ENCODE results near the gene TMED9.

Gene TMED9

DNA sequence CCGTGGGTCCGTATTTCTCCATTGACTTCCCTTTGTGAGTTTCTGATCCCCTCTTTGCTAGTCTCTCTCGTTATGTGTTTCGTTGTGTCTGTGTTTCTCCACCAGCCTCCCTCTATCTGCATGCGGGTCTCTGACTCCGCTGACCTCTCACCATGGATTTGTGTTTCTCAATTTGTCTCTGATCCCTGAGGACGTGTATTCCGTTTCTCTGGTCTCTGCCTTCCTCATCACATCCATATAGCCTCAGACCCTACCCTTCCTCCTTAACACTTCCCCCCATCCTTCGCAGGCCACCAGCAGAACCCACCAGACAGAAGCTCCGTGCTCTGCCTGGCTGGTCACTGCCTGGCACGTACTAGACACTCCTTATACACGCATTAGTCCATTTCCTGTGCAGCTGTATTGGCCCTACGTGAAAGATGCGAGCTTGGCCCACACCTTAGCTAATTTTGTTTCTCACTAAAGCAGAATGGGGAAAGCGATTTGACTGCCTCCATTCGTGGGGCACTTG, 8.6 kb downstream of the TMED9 start:
- Histone ChIP-seq H4K12ac (ENCODE audit: low read depth, low read length) (no peak overlapping the region), H3K4me2 (ENCODE audit: low read length) (peak overlapping the region; percentile 84), H3K36me3 (ENCODE audit: control insufficient read depth in 1 of 2, insufficient read depth in 2 of 2, low read length in 2 of 2) (peaks cover 18 to 21% of the 10 kb centered on the region in 2 experiments), H3K9ac (ENCODE audit: low read length) (peak overlapping the region; percentile 14), H3K27ac (ENCODE audit: low read depth, low read length) (no peak overlapping the region), H2BK5ac (ENCODE audit: low read depth, low read length, poor library complexity) (no peak overlapping the region), H3K27me3 (ENCODE audit: insufficient read depth, low read length) (no peaks in the 10 kb centered on the region), H2BK12ac (ENCODE audit: low read length) (no peak overlapping the region), H2BK120ac (ENCODE audit: insufficient read depth, low read length, poor library complexity) (no peak overlapping the region), H3K4me1 (ENCODE audit: control insufficient read depth in 1 of 2, insufficient read depth in 2 of 2, low read length in 2 of 2) (peaks cover 0 to 8% of the 10 kb centered on the region in 2 experiments), H4K8ac (ENCODE audit: low read depth, low read length) (peak overlapping the region; percentile 89), H3K14ac (ENCODE audit: low read length) (no peak overlapping the region), H2AFZ (ENCODE audit: insufficient read depth, low read length, poor library complexity) (peak overlapping the region; percentile 57), H3K79me2 (ENCODE audit: control insufficient read depth, insufficient read depth, low read length, poor library complexity) (peaks cover 6% of the 10 kb centered on the region), H3K4me3 (ENCODE audit: low read depth, low read length) (peak overlapping the region; percentile 89), H3K79me1 (ENCODE audit: low read length) (peaks cover 5% of the 10 kb centered on the region), H3K18ac (ENCODE audit: low read length) (no peak overlapping the region), H2AK5ac (ENCODE audit: low read length) (no peak overlapping the region), H4K91ac (ENCODE audit: low read depth, low read length) (peak overlapping the region; percentile 64), H3K23ac (ENCODE audit: low read length) (no peak overlapping the region), H3K9me3 (ENCODE audit: insufficient read depth, low read depth, low read length) (no peaks in the 10 kb centered on the region), H3K4ac (ENCODE audit: low read depth, low read length) (no peak overlapping the region)
- WGBS (ENCODE audit: extremely low coverage, insufficient coverage, insufficient read length): no CpG with 5 or more reads among the region's 16 CpGs
- DNase-seq: peak; percentile 65 to 76

DNA sequence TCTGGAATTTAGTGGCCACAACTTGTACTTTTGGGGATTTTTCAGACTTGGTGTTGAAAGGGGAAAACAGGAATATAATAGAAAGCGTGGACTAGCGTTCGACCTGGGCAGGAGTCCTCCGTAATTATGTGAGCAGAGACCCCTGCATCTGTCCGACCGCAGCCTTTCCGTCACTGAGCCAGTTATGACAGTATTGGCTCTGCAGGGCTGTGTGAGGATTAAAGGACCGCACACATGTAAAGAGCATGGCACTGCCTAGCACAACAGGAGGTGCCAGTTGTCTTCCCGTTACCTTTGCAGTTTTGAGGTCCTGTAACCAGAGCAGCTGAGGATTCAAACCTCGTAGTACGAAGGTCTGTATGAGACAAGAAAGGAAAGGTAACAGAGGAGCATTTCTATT, 9.1 kb downstream of the TMED9 start:
- WGBS (ENCODE audit: extremely low coverage, insufficient coverage, insufficient read length): no CpG with 5 or more reads among the region's 11 CpGs

DNA sequence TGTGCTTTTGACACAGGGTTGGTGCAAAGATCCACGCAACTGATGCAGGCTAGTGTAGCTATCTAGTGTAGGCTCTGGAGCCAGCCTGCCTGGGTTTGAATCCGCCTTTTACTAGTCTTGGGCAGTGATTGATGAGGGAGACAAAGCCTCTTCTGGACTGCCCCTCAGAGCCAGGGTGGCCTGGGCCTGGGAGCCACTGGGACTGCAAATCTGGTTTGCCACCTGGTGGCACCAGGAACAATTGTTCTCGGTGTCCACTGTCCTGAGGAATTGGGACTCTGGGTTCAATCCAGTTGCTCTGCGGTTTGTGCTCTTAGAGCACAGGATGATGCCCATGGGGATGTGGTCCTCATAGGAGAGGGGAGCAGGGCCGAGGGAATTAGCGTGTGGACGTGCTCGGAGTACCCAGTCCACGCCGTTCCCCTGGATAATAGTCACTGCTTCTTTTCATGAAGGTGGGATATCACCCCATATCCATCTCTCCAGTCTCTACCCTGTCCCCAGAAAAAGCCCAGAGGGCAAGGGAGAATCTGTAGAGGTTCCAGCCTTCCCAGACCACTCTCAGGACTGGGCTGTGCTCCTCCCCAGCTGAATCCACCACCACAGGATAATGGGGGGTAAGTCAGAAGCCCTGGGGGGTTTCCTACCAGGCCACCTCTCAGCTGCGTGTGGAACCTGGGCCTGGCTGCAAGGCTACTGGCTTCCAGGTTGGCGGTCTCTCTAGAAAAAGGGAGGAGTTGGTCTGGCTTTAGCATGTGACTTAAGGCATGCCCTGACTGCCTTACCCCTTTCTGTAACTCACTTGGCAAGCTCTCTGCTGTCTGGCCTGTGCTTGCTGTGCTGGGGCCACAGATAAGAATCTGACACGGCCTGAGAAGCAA, 9.8 kb downstream of the TMED9 start:
- Histone ChIP-seq H3K9ac (ENCODE audit: low read length) (no peak overlapping the region), H4K91ac (ENCODE audit: low read depth, low read length) (no peak overlapping the region), H3K9me3 (ENCODE audit: insufficient read depth, low read depth, low read length) (no peaks in the 10 kb centered on the region), H3K27me3 (ENCODE audit: insufficient read depth, low read length) (no peaks in the 10 kb centered on the region), H3K27ac (ENCODE audit: low read depth, low read length) (no peak overlapping the region), H3K79me1 (ENCODE audit: low read length) (peaks cover 5% of the 10 kb centered on the region), H3K4me1 (ENCODE audit: control insufficient read depth in 1 of 2, insufficient read depth in 2 of 2, low read length in 2 of 2) (peaks cover 0 to 8% of the 10 kb centered on the region in 2 experiments), H2BK12ac (ENCODE audit: low read length) (no peak overlapping the region), H2BK120ac (ENCODE audit: insufficient read depth, low read length, poor library complexity) (no peak overlapping the region), H3K4me3 (ENCODE audit: low read depth, low read length) (no peak overlapping the region), H3K4me2 (ENCODE audit: low read length) (no peak overlapping the region), H2AK5ac (ENCODE audit: low read length) (no peak overlapping the region), H3K14ac (ENCODE audit: low read length) (no peak overlapping the region), H3K36me3 (ENCODE audit: control insufficient read depth in 1 of 2, insufficient read depth in 2 of 2, low read length in 2 of 2) (peaks cover 11% of the 10 kb centered on the region in 2 experiments), H4K8ac (ENCODE audit: low read depth, low read length) (no peak overlapping the region), H3K4ac (ENCODE audit: low read depth, low read length) (no peak overlapping the region), H2AFZ (ENCODE audit: insufficient read depth, low read length, poor library complexity) (no peak overlapping the region), H4K12ac (ENCODE audit: low read depth, low read length) (no peak overlapping the region), H3K79me2 (ENCODE audit: control insufficient read depth, insufficient read depth, low read length, poor library complexity) (peaks cover 6% of the 10 kb centered on the region), H3K23ac (ENCODE audit: low read length) (no peak overlapping the region), H3K18ac (ENCODE audit: low read length) (no peak overlapping the region), H2BK5ac (ENCODE audit: low read depth, low read length, poor library complexity) (no peak overlapping the region)
- WGBS (ENCODE audit: extremely low coverage, insufficient coverage, insufficient read length): no CpG with 5 or more reads among the region's 13 CpGs
- no peak for DNase-seq

More for the DNA sequence above, 9.1 kb downstream of the TMED9 start:
- Histone ChIP-seq H3K27ac (ENCODE audit: low read depth, low read length) (no peak overlapping the region), H2BK120ac (ENCODE audit: insufficient read depth, low read length, poor library complexity) (no peak overlapping the region), H3K79me2 (ENCODE audit: control insufficient read depth, insufficient read depth, low read length, poor library complexity) (peaks cover 6% of the 10 kb centered on the region), H3K9ac (ENCODE audit: low read length) (no peak overlapping the region), H3K4me2 (ENCODE audit: low read length) (peak overlapping the region; percentile 84), H3K4me1 (ENCODE audit: control insufficient read depth in 1 of 2, insufficient read depth in 2 of 2, low read length in 2 of 2) (peaks cover 0 to 8% of the 10 kb centered on the region in 2 experiments), H3K36me3 (ENCODE audit: control insufficient read depth in 1 of 2, insufficient read depth in 2 of 2, low read length in 2 of 2) (peaks cover 18% of the 10 kb centered on the region in 2 experiments), H2AFZ (ENCODE audit: insufficient read depth, low read length, poor library complexity) (no peak overlapping the region), H3K18ac (ENCODE audit: low read length) (no peak overlapping the region), H3K4ac (ENCODE audit: low read depth, low read length) (no peak overlapping the region), H3K9me3 (ENCODE audit: insufficient read depth, low read depth, low read length) (no peaks in the 10 kb centered on the region), H4K91ac (ENCODE audit: low read depth, low read length) (no peak overlapping the region), H3K4me3 (ENCODE audit: low read depth, low read length) (no peak overlapping the region), H4K8ac (ENCODE audit: low read depth, low read length) (no peak overlapping the region), H2BK5ac (ENCODE audit: low read depth, low read length, poor library complexity) (no peak overlapping the region), H3K79me1 (ENCODE audit: low read length) (peaks cover 5% of the 10 kb centered on the region), H2AK5ac (ENCODE audit: low read length) (no peak overlapping the region), H2BK12ac (ENCODE audit: low read length) (no peak overlapping the region), H3K27me3 (ENCODE audit: insufficient read depth, low read length) (no peaks in the 10 kb centered on the region), H4K12ac (ENCODE audit: low read depth, low read length) (no peak overlapping the region), H3K14ac (ENCODE audit: low read length) (no peak overlapping the region), H3K23ac (ENCODE audit: low read length) (no peak overlapping the region)
- no peak for DNase-seq

DNA sequence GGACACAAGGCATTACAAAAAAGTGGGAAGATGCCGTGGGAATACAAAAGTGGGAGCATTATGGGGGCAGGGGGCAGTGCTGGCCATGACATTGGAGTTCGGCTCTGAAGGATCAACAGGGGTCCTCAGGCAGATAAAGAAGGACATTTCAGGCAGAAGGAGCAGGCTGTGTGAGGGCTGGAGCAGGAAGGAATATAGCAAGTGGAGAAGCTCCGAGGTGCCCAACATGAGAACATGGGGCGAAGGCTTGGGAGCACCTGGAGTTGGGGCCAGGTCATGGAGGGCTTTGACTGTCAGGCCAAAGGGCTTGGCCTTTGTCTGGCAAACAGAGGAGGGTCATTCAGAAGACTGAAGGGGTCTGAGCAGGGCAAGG, 10.4 kb downstream of the TMED9 start:
- Histone ChIP-seq H3K4me3 (ENCODE audit: low read depth, low read length) (no peak overlapping the region), H3K23ac (ENCODE audit: low read length) (no peak overlapping the region), H3K4me1 (ENCODE audit: control insufficient read depth in 1 of 2, insufficient read depth in 2 of 2, low read length in 2 of 2) (peaks cover 0 to 12% of the 10 kb centered on the region in 2 experiments), H2AK5ac (ENCODE audit: low read length) (no peak overlapping the region), H3K9me3 (ENCODE audit: insufficient read depth, low read depth, low read length) (no peaks in the 10 kb centered on the region), H4K12ac (ENCODE audit: low read depth, low read length) (no peak overlapping the region), H3K4ac (ENCODE audit: low read depth, low read length) (no peak overlapping the region), H3K79me2 (ENCODE audit: control insufficient read depth, insufficient read depth, low read length, poor library complexity) (peaks cover 6% of the 10 kb centered on the region), H3K18ac (ENCODE audit: low read length) (no peak overlapping the region), H3K27ac (ENCODE audit: low read depth, low read length) (no peak overlapping the region), H3K14ac (ENCODE audit: low read length) (no peak overlapping the region), H3K27me3 (ENCODE audit: insufficient read depth, low read length) (no peaks in the 10 kb centered on the region), H3K79me1 (ENCODE audit: low read length) (peaks cover 5% of the 10 kb centered on the region), H2BK120ac (ENCODE audit: insufficient read depth, low read length, poor library complexity) (no peak overlapping the region), H4K91ac (ENCODE audit: low read depth, low read length) (no peak overlapping the region), H2AFZ (ENCODE audit: insufficient read depth, low read length, poor library complexity) (no peak overlapping the region), H2BK5ac (ENCODE audit: low read depth, low read length, poor library complexity) (no peak overlapping the region), H3K4me2 (ENCODE audit: low read length) (no peak overlapping the region), H4K8ac (ENCODE audit: low read depth, low read length) (no peak overlapping the region), H3K9ac (ENCODE audit: low read length) (no peak overlapping the region), H3K36me3 (ENCODE audit: control insufficient read depth in 1 of 2, insufficient read depth in 2 of 2, low read length in 2 of 2) (peaks cover 11% of the 10 kb centered on the region in 2 experiments), H2BK12ac (ENCODE audit: low read length) (no peak overlapping the region)
- no peak for DNase-seq
- no CpG with 5 or more reads among the region's 4 CpGs for whole genome bisulfite sequencing (ENCODE audit: extremely low coverage, insufficient coverage, insufficient read length)
